NCI-H1417 (cell line): ENCODE results near the gene RPL21.
"Not testable (repeated sequence)": the region's sequence is repeated elsewhere in the genome, so short reads cannot be mapped to it uniquely, and the experiment has no call there.

Experiments used
- DNase-seq, 3 experiments: peaks; one replicate each; lab custom pipeline; 2025; lab: John Stamatoyannopoulos, UW

The RPL21 gene

GRCh38 chr13:27251166-27252091 is at the start of gene RPL21:
Gene RPL21, plus strand, starts transcription at chr13:27251558. Its CDS starts 2,219 bp downstream, at chr13:27253777.
- DNase-seq: peak; percentile 95 to 96 (median 96)

DNA sequence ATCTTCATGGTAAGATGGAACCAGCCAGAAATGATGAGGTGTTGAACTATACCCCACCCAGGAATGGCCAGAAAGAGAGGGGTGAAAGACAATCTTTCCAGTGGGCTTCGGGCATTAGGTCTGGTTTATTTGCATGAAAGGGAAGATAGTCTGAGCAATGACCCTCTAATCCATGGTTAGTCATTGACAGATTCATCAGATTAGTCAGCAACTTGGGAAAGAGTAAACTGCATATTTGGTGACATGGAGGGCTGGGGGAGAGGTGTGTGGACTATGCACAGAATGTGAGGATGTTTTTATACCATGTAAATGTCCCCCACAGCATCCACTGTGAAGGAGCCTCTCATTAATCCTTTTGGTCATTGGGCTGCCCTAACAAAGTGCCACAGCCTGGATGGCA is 49.7 kb upstream of the RPL21 start:
- no peak for DNase-seq

DNA sequence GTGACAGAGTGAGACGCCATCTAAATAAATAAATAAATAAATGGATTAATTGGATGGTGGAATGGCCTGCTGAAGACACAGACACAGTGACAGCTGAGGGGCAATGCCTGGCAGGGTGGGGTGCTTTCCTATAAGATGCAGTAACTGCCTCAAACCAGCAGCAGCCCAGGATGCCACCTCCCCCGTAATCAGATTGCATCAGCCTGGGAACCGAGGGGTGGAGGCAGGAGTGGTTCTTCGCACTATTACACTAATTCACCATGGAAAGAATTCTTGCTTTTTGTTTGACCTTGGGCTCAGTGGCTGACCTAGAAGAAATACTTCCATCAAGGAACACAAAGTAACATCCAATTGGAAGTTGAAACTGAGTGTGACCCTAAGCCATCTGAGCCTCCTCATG is 48.2 kb upstream of the RPL21 start:
- no peak for DNase-seq

- peak in 1 of 3 experiments; percentile 4 for DNase-seq
Observed at GRCh38 chr13:27203854-27204253, 47.5 kb upstream of the RPL21 start.

- no peak for DNase-seq
Observed at GRCh38 chr13:27208514-27208913, 42.8 kb upstream of the RPL21 start.

DNA sequence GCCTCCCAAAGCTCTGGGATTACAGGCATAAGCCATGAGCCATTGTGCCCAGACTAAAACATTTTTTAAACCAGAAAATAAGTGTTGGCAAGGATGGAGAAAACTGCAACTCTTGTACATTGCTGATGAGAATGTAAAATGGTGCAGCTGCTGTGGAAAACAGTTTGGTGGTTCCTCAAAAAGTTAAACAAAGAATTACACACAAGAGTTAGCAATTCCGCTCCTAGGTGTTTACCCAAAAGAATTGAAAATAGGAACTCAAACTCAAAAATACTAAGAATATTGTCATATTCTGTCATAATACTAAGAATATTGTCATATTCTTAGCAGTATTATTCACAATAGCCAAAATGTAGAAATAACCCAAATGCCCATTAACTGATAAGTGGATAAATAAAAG is 40.1 kb upstream of the RPL21 start:
- no peak for DNase-seq

- no peak for DNase-seq
Observed at GRCh38 chr13:27211771-27212364, 39.5 kb upstream of the RPL21 start.

DNA sequence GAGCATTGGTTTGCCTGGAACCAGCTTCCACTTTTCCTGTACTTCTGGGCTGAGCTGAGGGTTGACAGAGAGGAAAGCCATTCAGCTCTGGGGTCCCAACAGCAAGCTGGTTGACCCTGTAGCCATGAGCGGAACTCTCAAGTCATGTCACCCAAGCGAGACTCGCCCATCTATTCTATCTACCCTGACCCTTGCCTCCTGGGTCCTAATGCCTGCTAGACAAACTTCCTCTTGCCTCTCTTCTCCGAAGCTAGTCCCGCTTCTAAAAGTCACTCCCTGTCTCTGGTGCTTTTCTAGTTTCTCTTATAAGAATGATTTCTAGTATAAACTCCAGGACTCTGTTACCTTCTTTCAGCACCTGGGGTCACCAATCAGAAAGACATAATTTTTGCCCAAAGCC is 38.0 kb upstream of the RPL21 start:
- not testable (repeated sequence) for DNase-seq

GRCh38 chr13:27217791-27218190 is 33.6 kb upstream of the RPL21 start:
- DNase-seq: not testable (repeated sequence)

DNA sequence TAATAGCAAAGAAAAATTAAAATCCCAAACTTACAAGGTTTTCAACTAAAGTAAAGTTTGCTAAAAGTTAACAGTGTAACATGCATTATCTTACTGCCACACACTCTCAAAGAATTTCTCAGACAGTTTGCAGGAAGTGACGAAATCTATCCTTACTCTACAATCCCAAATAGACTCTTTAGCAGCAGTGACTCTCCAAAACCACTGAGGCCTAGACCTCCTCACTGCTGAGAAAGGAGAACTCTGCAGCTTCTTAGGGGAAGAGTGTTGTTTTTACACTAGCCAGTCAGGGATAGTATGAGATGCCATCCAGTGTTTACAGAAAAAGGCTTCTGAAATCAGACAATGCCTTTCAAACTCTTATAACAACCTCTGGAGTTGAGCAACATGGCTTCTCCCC is 32.5 kb upstream of the RPL21 start:
- not testable (repeated sequence) for DNase-seq

- DNase-seq: no peak
Observed at GRCh38 chr13:27219611-27220010, 31.7 kb upstream of the RPL21 start.

GRCh38 chr13:27222100-27222499 is 29.3 kb upstream of the RPL21 start:
- DNase-seq: not testable (repeated sequence)

GRCh38 chr13:27226991-27227390 is 24.4 kb upstream of the RPL21 start:
- no peak for DNase-seq

GRCh38 chr13:27228131-27228530 is 23.2 kb upstream of the RPL21 start:
- DNase-seq: no peak

DNA sequence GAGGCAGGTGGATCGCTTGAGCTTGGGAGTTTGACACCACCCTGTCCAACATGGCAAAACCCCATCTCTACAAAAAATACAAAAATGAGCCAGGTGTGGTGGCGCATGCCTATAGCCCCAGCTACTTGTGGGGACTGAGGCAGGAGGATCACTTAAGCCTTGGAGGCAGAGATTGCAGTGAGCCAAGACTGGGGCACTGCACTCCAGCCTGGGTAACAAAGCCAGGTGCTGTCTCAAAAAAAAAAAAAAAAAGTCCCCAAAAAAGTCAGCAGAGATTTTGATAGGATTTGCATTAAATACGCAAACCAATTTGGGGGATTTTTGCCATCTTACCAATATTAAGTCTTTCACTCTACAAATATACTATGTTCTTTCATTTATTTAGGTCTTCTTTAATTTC is 21.7 kb upstream of the RPL21 start:
- DNase-seq: no peak

GRCh38 chr13:27233964-27234363 is 17.4 kb upstream of the RPL21 start:
- no peak for DNase-seq

DNA sequence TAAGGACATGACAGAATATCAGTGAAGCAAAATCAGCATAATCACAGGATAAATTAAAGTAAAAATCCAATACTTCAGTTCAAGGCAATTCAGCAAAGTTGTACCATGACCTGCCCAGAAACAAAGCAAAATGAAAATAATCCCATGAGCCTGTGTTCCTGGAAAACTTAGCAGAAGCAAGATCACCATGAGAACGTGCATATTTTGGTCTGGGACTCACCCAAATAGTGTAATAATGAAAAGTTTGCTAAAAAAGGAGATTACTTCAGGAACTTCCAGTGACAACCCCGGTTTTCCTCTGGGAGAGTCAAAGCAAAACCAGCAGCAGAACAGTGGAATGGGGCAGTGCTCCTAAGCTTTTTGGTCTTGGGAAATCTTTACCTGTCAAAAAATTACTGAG is 14.9 kb upstream of the RPL21 start:
- no peak for DNase-seq

- DNase-seq: no peak
Observed at GRCh38 chr13:27242702-27243101, 8.7 kb upstream of the RPL21 start.

GRCh38 chr13:27245610-27246009 is 5.7 kb upstream of the RPL21 start:
- DNase-seq: no peak

DNA sequence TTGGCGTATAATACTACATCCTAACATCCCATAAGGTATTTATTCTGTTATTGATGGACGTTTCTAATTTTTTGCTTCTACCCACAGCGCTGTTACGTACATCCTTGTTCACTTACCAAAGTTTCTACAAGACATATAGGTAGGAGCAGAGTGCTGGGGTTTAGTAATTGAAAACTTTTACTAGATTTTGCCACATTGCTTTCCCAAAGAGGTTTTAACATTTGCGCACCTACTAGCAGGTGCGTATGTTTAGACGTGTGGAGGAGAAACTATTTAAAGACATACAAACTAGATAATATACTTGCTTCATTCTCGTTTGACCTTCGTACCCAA is 559 bp upstream of the RPL21 start:
- no peak for DNase-seq

DNA sequence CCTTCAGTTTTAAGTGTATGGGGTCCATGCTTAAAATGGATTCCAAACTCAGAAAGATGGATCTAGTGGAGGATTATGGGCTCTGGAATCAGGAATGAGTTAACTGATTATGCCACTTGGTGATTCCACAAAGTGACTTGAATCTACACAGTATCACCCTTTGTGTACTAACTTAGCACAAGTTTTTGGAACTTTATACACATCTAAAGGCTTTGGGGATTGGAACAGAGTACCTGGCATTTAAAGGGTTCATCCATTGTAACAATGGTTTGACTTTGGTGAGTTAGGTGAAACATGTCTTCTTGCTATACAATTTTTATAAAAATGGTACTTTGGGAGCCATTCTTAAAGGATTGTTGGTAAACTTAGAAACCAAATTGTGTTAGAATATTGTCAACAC is 1.1 kb downstream of the RPL21 start:
- no peak for DNase-seq

DNA sequence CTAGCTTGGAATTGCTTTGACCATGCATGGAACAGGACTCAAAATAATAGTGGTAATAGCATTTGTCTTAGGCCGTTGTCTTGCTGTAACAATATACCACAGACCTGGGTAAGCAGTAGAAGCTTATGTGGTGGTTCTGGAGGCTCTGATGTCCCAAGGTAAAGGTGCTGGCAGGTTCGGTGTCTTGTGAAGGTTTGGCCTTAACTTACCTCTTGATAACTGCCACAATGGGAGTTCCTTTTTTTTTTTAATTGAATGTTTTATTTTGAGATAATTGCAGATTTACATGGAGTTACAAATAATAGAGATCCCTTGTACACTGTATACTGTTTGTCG is 5.8 kb downstream of the RPL21 start:
- DNase-seq: no peak

DNA sequence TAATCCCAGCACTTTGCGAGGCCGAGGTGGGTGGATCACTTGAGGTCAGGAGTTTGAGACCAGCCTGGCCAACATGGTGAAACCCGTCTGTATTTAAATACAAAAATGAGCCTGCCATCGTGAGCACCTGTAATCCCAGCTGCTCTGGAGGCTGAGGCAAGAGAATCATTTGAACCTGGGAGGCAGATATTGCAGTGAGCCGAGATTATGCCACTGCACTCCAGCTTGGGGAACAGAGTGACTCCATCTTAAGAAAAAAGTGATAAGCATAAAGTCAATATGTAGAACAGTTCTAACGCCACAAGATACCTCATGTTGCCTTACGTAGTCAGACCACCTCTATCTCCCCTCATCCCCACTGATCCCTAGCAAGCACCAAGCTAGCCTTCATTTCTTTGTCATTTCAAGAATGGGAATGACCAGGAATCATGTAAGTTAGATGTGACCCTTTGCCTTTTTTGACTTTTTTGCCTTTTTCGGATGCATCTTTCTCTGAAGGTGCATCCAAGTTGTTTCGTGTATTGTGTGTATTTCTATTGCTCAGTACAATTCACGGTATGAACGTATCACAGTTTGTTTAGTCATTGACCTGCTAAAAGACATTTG is 6.4 kb downstream of the RPL21 start:
- DNase-seq: no peak
